MCF 10A (cell line): ENCODE data around the gene LRP3. TPM values are rescaled to one million over a fixed set of nuclear protein-coding genes. Genes with fewer than 3 reads are reported as not detected.
"Not testable (repeated sequence)": the region's sequence is repeated elsewhere in the genome, so short reads cannot be mapped to it uniquely, and the experiment has no call there.

Source experiments
- BruUV-seq: library from RNA; stranded (reverse); fragments of 400-500 nt; replicated peaks from 2 replicates; lab custom pipeline; 2021; lab: Mats Ljungman, UMichigan
- CTCF ChIA-PET: fragments of 300-600 bp; sonication (Branson Sonifier 250); formaldehyde crosslinking; extraction: SDS; loops from one replicate; lab custom pipeline; 2021; ENCODE audit warnings: antibody characterized with exemption, inconsistent platforms; lab: Yijun Ruan, JAX
- POLR2A ChIA-PET: fragments of 300-600, 350-650 bp; sonication (Branson Sonifier 250); formaldehyde crosslinking; extraction: SDS; loops from one replicate; lab custom pipeline; 2020; ENCODE audit warnings: antibody characterized with exemption, inconsistent platforms; lab: Yijun Ruan, JAX
- DNase-seq: peaks from one replicate; pipeline ENCODE4 v3.0.0-alpha.2; 2018; ENCODE audit not compliant: unreplicated experiment
- H3K27ac Mint-ChIP-seq: one replicate; pipeline ENCODE4 v1.8.0; 2022; ENCODE audit warnings: mild to moderate bottlenecking, low read depth, mixed read lengths; ENCODE audit not compliant: unreplicated experiment
- H3K27me3 Mint-ChIP-seq: one replicate; pipeline ENCODE4 v1.8.0; 2022; ENCODE audit warnings: mixed read lengths; ENCODE audit not compliant: insufficient read depth, unreplicated experiment
- H3K36me3 Mint-ChIP-seq: one replicate; pipeline ENCODE4 v1.8.0; 2022; ENCODE audit warnings: mild to moderate bottlenecking, moderate library complexity, mixed read lengths; ENCODE audit not compliant: insufficient read depth, unreplicated experiment
- H3K4me1 Mint-ChIP-seq: one replicate; pipeline ENCODE4 v1.8.0; 2022; ENCODE audit warnings: mixed read lengths; ENCODE audit not compliant: insufficient read depth, unreplicated experiment
- H3K4me3 Mint-ChIP-seq: one replicate; pipeline ENCODE4 v1.8.0; 2022; ENCODE audit warnings: mild to moderate bottlenecking, moderate library complexity, mixed read lengths; ENCODE audit not compliant: unreplicated experiment
- H3K9me3 Mint-ChIP-seq: one replicate; pipeline ENCODE4 v1.8.0; 2022; ENCODE audit warnings: mixed read lengths; ENCODE audit not compliant: unreplicated experiment
- intact Hi-C: fragments of 100-400 bp; cut with micrococcal nuclease; formaldehyde crosslinking; loops from 2 replicates; pipeline ENCODE4 v1.14.1; 2022
- total RNA-seq: library from RNA; stranded (reverse); gene quantifications from 2 replicates; pipeline ENCODE4 v1.2.3, GENCODE V29; 2022
- TF ChIP-seq, protein P1 (sequence below): fragments of 200-600 bp; IDR thresholded peaks from one replicate; pipeline ENCODE4 v1.8.0; 2022; ENCODE audit warnings: antibody characterized with exemption, mild to moderate bottlenecking; ENCODE audit not compliant: unreplicated experiment

Gene LRP3
- total RNA-seq, 1 experiment from 2014 or later: 7.7 TPM

DNA sequence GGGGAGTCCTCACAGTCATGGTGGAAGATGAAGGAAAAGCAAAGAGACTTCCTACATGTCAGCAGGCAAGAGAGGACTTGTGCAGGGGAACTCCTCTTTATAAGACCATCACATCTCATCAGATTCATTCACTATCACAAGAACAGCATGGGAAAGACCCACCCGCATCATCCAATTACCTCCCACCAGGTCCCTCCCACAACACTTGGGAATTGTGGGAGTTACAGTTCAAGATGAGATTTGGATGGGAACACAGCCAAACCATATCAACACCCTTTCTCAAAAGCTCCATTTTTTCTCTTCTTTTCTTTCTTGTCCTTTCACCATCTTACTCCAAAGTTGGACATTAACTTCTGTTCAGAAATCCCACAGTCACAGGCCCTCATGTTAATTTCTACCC is 4.7 kb upstream of the LRP3 start:
- H3K27me3 Mint-ChIP-seq: peaks cover 14% of the 10 kb centered on the region
- POLR2A ChIA-PET: no interaction called here

DNA sequence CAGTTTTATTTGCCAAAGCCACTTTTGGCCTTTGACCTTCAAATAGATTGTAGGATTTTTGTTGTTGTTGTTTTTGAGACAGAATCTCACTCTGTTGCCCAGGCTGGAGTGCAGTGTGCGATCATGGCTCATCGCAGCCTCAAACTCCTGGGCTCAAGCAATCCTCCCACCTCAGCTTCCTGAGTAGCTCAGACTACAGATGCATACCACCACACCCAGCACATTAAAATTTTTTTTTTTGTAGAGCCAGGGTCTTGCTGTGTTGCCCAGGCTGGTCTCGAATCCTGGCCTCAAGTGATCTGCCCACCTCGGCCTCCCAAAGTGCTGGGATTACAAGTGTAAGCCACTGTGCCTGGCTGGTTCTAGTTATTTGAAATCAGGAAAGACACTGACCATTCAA is 3.0 kb upstream of the LRP3 start:
- CTCF ChIA-PET: not testable (repeated sequence)

More for the DNA sequence above, 4.7 kb upstream of the LRP3 start:
- Mint-ChIP-seq H3K4me1 (no peaks in the 10 kb centered on the region), H3K36me3 (peaks cover 4% of the 10 kb centered on the region), H3K27ac (no peak overlapping the region), H3K4me3 (no peak overlapping the region), H3K9me3 (no peaks in the 10 kb centered on the region)
- no peak for DNase-seq
- TF ChIP-seq, protein P1, sequence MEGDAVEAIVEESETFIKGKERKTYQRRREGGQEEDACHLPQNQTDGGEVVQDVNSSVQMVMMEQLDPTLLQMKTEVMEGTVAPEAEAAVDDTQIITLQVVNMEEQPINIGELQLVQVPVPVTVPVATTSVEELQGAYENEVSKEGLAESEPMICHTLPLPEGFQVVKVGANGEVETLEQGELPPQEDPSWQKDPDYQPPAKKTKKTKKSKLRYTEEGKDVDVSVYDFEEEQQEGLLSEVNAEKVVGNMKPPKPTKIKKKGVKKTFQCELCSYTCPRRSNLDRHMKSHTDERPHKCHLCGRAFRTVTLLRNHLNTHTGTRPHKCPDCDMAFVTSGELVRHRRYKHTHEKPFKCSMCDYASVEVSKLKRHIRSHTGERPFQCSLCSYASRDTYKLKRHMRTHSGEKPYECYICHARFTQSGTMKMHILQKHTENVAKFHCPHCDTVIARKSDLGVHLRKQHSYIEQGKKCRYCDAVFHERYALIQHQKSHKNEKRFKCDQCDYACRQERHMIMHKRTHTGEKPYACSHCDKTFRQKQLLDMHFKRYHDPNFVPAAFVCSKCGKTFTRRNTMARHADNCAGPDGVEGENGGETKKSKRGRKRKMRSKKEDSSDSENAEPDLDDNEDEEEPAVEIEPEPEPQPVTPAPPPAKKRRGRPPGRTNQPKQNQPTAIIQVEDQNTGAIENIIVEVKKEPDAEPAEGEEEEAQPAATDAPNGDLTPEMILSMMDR: no peak
- CTCF ChIA-PET: no interaction called here
- intact Hi-C loops: no loop called here
- BruUV-seq: no TSS peak

DNA sequence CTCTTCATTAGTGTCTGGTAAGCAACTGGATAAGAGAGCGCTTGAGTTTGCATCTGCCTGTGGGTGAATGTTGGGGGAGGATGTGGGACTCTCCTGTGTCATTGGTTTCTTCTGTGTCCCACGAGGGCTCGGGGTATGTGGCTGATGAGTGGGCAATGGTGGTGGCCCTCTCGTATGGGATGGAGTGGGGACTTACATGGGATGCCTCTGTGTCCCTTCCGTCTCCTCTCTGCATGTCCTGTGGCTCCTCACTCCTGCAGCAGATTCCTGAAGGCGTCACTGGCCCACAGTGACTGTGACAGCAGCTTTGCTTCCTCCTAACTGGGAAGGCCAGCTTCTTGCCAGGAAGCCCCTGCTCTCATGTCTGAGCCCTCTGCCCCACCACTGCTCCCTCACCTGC is 2.6 kb upstream of the LRP3 start:
- H3K36me3 Mint-ChIP-seq: no peaks in the 10 kb centered on the region

More for the DNA sequence above, 3.0 kb upstream of the LRP3 start:
- H3K4me1 Mint-ChIP-seq, H3K36me3 Mint-ChIP-seq, H3K4me3 Mint-ChIP-seq, intact Hi-C loops, H3K9me3 Mint-ChIP-seq, DNase-seq, H3K27ac Mint-ChIP-seq, BruUV-seq: not testable (repeated sequence)
- peaks cover 14% of the 10 kb centered on the region for H3K27me3 Mint-ChIP-seq
- POLR2A ChIA-PET: interaction anchor here (1.3 kb wide), 1 partner anchor 13 kb away, joined by 4 read pairs; no protein-coding TSS in a partner anchor

DNA sequence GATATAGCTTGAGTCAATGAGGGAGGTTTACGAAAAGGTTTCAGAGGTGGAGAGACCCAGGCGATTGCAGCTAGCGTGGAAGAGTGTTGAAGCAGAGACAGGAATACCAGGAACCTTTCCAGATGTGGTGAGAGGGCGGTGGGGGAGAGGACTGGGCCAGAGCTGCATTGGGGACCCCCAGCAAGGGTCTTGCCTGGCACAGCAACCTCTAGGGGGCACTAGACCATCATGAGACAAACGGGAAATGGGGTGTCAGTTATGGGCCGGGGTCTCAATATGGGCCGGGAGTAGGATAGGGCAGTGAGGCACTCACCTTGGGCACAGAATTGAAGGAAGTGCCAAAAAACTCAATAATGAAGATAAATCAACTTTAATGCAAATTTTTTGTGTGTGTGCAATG is 2.1 kb upstream of the LRP3 start:
- ChIA-PET POLR2A (interaction anchor here (4.9 kb wide), 1 partner anchor 15 kb away, joined by 18 read pairs; no protein-coding TSS in a partner anchor), CTCF (interaction anchor here (0.6 to 1.8 kb wide), 3 partner anchors 8 to 1613 kb away, joined by 3 to 7 read pairs (median 4); no protein-coding TSS in a partner anchor)
- Mint-ChIP-seq H3K36me3 (no peaks in the 10 kb centered on the region), H3K27me3 (peaks cover 14% of the 10 kb centered on the region), H3K9me3 (no peaks in the 10 kb centered on the region), H3K4me1 (no peaks in the 10 kb centered on the region), H3K27ac (no peak overlapping the region), H3K4me3 (no peak overlapping the region)
- no peak for DNase-seq
- intact Hi-C loops: no loop called here
- TF ChIP-seq, protein P1: no peak
- BruUV-seq: no TSS peak

More for the DNA sequence above, 2.6 kb upstream of the LRP3 start:
- peaks cover 14% of the 10 kb centered on the region for H3K27me3 Mint-ChIP-seq
- H3K27ac Mint-ChIP-seq: no peak overlapping the region
- H3K4me3 Mint-ChIP-seq: no peak overlapping the region
- TF ChIP-seq, protein P1: no peak
- no peak for DNase-seq
- POLR2A ChIA-PET: interaction anchor here (1.3 to 4.9 kb wide), 2 partner anchors 13 to 14 kb away, joined by 4 to 18 read pairs; no protein-coding TSS in a partner anchor
- CTCF ChIA-PET: interaction anchor here (0.6 to 0.9 kb wide), 2 partner anchors 47 to 1613 kb away, joined by 3 to 4 read pairs; no protein-coding TSS in a partner anchor
- no peaks in the 10 kb centered on the region for H3K4me1 Mint-ChIP-seq
- BruUV-seq: no TSS peak
- no peaks in the 10 kb centered on the region for H3K9me3 Mint-ChIP-seq
- intact Hi-C loops: no loop called here
